Right lobe of liver (tissue), 6 donors: ENCODE data around the gene ITGA3. TPM values are rescaled to one million over a fixed set of nuclear protein-coding genes. Genes with fewer than 3 reads are reported as not detected.
A peak's percentile ranks its signal among the peaks of the same experiment; 100 is the strongest.

Source experiments
- ATAC-seq, 4 donors: fragments of 200-7000 bp; cut with Tn5 transposase; one replicate each; pipeline ENCODE4 v1.9.1; 2020; ENCODE audit warnings: mild to moderate bottlenecking in 4 of 4, moderate library complexity in 4 of 4
- DNase-seq, 3 donors: peaks; one replicate each; pipeline ENCODE4 v3.0.0-alpha.2; 2020
- H3K27ac ChIP-seq, 3 donors: fragments of 200-600 bp; one replicate each; pipeline ENCODE4 v1.8.0; 2022
- H3K27me3 ChIP-seq, 2 donors: fragments of 200-600 bp; one replicate each; pipeline ENCODE4 v1.8.0; 2022
- H3K36me3 ChIP-seq, 4 donors: fragments of 200-600 bp; sonication (generic) in 1 of 4; one replicate each; pipeline versions ENCODE4 v1.5.1 to v1.8.0; 2017 to 2022; ENCODE audit warnings: control low read depth in 1 of 4
- H3K4me1 ChIP-seq, 4 donors: fragments of 200-600 bp; sonication (generic) in 1 of 4; one replicate each; pipeline versions ENCODE4 v1.5.1 to v1.8.0; 2017 to 2022; ENCODE audit warnings: control low read depth in 1 of 4
- H3K4me3 ChIP-seq, 3 donors: fragments of 200-600 bp; one replicate each; pipeline ENCODE4 v1.8.0; 2022
- H3K9me3 ChIP-seq, 4 donors: fragments of 200-600 bp; sonication (generic) in 1 of 4; one replicate each; pipeline versions ENCODE4 v1.5.1 to v1.8.0; 2017 to 2022; ENCODE audit warnings: control low read depth in 1 of 4
- POLR2A ChIP-seq: fragments of 450-650 bp; IDR thresholded peaks from one replicate; pipeline ENCODE4 v1.6.1; 2017; ENCODE audit warnings: antibody characterized with exemption, mild to moderate bottlenecking
- WGBS: methylation state at CpG from one replicate; pipeline ENCODE4 v1.1.6; 2018; ENCODE audit warnings: low coverage, low lambda C conversion rate; ENCODE audit not compliant: insufficient coverage; ENCODE audit errors: missing lambda C conversion rate; 5-methylcytosine and 5-hydroxymethylcytosine counted together
- intact Hi-C, 2 donors: fragments of 100-400 bp; cut with DNase I; formaldehyde crosslinking; loops; one replicate each; pipeline versions ENCODE4 v1.11.2 to v1.14.1; 2022
- total RNA-seq, 6 experiments: library from RNA; depleted of rRNA in 2 of 6; stranded (reverse); fragments of >200 nt in 2 of 6; fragmentation: NEBNext Ultra II Directional in 3 of 6; extraction: Animal tissue kit (Norgen Biotek cat#: 25700) in 3 of 6; gene quantifications; one replicate each; pipeline versions ENCODE4 v1.1.0 to v1.2.4, GENCODE V29; 2016 to 2023
- TF ChIP-seq, protein P1 (sequence below), 4 donors: fragments of 200-600 bp in 3 of 4; fragments of 450-650 bp in 1 of 4; IDR thresholded peaks; one replicate each; pipeline versions ENCODE4 v1.5.1 to v1.8.0; 2016 to 2022; ENCODE audit warnings: antibody characterized with exemption in 4 of 4, mild to moderate bottlenecking in 2 of 4
- donor health status: DM: no; HTN: yes; CAD: no.
- donor health status: DM: no; HTN: no; CAD: no.
- donor health status: DM: no; HTN: no; CAD: no.
- donor health status: DM: no; HTN: yes; CAD: no.
- donor health status: DM: no; HTN: yes; CAD: no.

The ITGA3 gene
- total RNA-seq, 6 experiments from 2014 or later: 1.4 to 3.7 (median 2.4) TPM

DNA sequence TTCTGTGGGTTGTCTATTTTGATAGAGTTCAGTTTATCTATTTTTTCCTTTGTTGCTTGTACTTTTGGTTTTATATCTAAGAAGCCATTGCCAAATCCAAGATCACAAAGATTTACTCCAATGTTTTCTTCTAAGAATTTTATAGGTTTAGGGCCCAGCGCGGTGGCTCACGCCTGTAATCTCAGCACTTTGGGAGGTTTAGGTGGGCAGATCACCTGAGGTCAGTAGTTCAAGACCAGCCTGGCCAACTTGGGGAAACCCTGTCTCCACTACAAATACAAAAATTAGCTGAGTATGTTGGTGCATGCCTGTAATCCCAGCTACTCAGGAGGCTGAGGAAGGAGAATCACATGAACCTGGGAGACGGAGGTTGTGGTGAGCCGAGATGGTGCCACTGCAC, 13.7 kb upstream of the ITGA3 start:
- ATAC-seq (no peak), DNase-seq (peak in 1 of 3 donors; percentile 18)
- Histone ChIP-seq H3K27me3 (no peaks in the 10 kb centered on the region), H3K9me3 (no peaks in the 10 kb centered on the region), H3K36me3 (no peaks in the 10 kb centered on the region), H3K27ac (no peak overlapping the region), H3K4me1 (no peaks in the 10 kb centered on the region), H3K4me3 (no peak overlapping the region)
- 100% methylated on average over 2 of the region's 5 CpGs for WGBS
- TF ChIP-seq, protein P1, sequence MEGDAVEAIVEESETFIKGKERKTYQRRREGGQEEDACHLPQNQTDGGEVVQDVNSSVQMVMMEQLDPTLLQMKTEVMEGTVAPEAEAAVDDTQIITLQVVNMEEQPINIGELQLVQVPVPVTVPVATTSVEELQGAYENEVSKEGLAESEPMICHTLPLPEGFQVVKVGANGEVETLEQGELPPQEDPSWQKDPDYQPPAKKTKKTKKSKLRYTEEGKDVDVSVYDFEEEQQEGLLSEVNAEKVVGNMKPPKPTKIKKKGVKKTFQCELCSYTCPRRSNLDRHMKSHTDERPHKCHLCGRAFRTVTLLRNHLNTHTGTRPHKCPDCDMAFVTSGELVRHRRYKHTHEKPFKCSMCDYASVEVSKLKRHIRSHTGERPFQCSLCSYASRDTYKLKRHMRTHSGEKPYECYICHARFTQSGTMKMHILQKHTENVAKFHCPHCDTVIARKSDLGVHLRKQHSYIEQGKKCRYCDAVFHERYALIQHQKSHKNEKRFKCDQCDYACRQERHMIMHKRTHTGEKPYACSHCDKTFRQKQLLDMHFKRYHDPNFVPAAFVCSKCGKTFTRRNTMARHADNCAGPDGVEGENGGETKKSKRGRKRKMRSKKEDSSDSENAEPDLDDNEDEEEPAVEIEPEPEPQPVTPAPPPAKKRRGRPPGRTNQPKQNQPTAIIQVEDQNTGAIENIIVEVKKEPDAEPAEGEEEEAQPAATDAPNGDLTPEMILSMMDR (IDR thresholded peaks at IDR 0.05): no peak
- TF ChIP-seq POLR2A: no peak
- intact Hi-C loops: no loop called here

DNA sequence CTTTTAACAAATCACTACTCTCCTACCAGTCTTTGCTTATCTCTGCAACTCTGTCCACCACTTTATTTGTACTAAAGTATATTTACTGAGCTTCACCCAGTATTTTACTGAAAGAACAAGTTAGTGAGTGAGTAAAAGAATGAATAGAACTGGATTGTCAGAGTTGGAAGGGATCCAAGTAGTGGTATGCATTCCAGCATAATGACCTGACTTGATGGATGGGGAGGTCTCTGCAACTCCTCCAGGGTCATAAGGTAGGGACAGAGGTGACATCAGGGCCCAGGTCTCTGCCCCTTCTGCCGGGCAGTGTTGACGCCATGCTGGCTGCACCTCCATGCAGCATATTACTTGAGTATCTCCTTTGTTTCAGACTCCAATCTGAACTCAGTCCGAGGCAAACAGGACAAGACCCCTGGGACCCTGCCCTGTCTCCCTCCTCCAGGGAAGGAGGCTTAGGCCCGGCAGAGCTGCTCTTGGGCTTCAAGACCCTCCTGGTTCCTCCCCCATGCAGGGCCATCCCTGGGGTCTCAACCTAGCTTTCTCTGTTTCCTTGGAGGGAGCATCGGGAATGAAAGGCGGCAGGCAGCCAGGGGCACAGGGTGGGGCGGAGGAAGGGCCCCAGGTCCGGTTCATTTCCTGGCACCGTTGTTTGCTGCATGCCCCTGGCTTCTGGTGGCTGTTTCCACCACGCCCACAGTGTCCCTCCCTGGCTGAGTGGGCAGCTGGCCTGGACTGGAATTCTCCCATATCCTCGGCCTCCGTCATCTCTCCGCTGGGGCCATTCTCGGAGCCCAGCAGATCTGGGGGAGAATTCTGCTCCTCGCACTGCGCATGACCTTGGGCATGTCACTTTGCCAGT, 12.4 kb upstream of the ITGA3 start:
- TF ChIP-seq, protein P1 (IDR thresholded peaks at IDR 0.05): no peak
- TF ChIP-seq POLR2A: no peak
- peak in 3 of 4 donors; percentile 17 to 55 (median 47) for ATAC-seq
- no peak overlapping the region for H3K27ac ChIP-seq

GRCh38 chr17:50044483-50044882, 11.4 kb upstream of the ITGA3 start:
- Histone ChIP-seq H3K27ac (no peak overlapping the region), H3K4me1 (no peaks in the 10 kb centered on the region), H3K36me3 (no peaks in the 10 kb centered on the region), H3K9me3 (no peaks in the 10 kb centered on the region), H3K4me3 (no peak overlapping the region), H3K27me3 (no peaks in the 10 kb centered on the region)
- ATAC-seq (no peak), DNase-seq (peak in 1 of 3 donors; percentile 19)
- WGBS: 64% methylated on average over 5 of the region's 5 CpGs
- no peak for TF ChIP-seq POLR2A
- TF ChIP-seq, protein P1 (IDR thresholded peaks at IDR 0.05): no peak
- intact Hi-C loops: no loop called here

More for the DNA sequence above, 12.4 kb upstream of the ITGA3 start:
- 61% methylated on average over 8 of the region's 16 CpGs for WGBS
- DNase-seq: peak in 1 of 3 donors; percentile 52
- no peaks in the 10 kb centered on the region for H3K36me3 ChIP-seq
- H3K4me3 ChIP-seq: no peak overlapping the region
- H3K9me3 ChIP-seq: no peaks in the 10 kb centered on the region
- intact Hi-C loops: no loop called here
- H3K4me1 ChIP-seq: no peaks in the 10 kb centered on the region
- no peaks in the 10 kb centered on the region for H3K27me3 ChIP-seq

DNA sequence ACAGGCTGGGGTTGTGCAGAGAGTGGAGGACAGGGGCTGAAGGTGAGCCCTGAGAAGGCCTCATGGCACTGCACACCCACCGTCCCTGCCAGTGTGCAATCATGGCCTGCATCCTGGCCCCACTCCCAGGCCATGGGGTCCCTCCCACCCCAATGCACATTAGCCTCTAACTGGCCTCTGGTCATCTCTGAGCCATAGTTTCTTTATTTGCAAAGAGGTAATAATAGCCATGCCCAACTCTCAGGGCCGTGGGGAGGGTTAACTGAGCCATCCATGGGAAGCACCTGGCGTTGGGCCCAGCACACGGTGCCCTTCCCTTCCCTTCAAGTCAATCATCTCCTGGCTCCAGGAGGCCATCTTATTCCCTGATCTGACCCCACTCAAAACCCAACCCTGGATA, 10.8 kb upstream of the ITGA3 start:
- Histone ChIP-seq H3K4me3 (no peak overlapping the region), H3K4me1 (no peaks in the 10 kb centered on the region), H3K27me3 (no peaks in the 10 kb centered on the region), H3K27ac (no peak overlapping the region), H3K36me3 (no peaks in the 10 kb centered on the region), H3K9me3 (no peaks in the 10 kb centered on the region)
- peak in 1 of 4 donors; percentile 17 for ATAC-seq
- TF ChIP-seq, protein P1 (IDR thresholded peaks at IDR 0.05): no peak
- TF ChIP-seq POLR2A: no peak
- intact Hi-C loops: no loop called here
- WGBS: 6% methylated on average over 3 of the region's 4 CpGs
- peak in 1 of 3 donors; percentile 42 for DNase-seq
